Prostate gland (tissue), 2 donors: ENCODE results near the gene AATK.

Experiments
- POLR2AphosphoS5 ChIP-seq: sonication (generic); formaldehyde crosslinking; IDR thresholded peaks from one replicate; pipeline ENCODE4 v1.6.1; 2017; ENCODE audit warnings: antibody characterized with exemption
- TF ChIP-seq, protein P1 (sequence below), 4 experiments: fragments of 200-600 bp in 2 of 4; fragments of 450-650 bp in 2 of 4; sonication (generic) in 2 of 4; IDR thresholded peaks; 1 replicate in 3 of 4; 2 replicates in 1 of 4; pipeline ENCODE4 v1.5.1; 2016 to 2019; ENCODE audit warnings: antibody characterized with exemption in 4 of 4, mild to moderate bottlenecking in 2 of 4, moderate library complexity in 2 of 4

- TF ChIP-seq, protein P1, sequence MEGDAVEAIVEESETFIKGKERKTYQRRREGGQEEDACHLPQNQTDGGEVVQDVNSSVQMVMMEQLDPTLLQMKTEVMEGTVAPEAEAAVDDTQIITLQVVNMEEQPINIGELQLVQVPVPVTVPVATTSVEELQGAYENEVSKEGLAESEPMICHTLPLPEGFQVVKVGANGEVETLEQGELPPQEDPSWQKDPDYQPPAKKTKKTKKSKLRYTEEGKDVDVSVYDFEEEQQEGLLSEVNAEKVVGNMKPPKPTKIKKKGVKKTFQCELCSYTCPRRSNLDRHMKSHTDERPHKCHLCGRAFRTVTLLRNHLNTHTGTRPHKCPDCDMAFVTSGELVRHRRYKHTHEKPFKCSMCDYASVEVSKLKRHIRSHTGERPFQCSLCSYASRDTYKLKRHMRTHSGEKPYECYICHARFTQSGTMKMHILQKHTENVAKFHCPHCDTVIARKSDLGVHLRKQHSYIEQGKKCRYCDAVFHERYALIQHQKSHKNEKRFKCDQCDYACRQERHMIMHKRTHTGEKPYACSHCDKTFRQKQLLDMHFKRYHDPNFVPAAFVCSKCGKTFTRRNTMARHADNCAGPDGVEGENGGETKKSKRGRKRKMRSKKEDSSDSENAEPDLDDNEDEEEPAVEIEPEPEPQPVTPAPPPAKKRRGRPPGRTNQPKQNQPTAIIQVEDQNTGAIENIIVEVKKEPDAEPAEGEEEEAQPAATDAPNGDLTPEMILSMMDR (IDR thresholded peaks at IDR 0.05): no peak
- TF ChIP-seq POLR2AphosphoS5: no peak
These were observed 23.0 kb upstream of the AATK start for GRCh38 chr17:81189016-81189415.
